ENCODE results near the gene GATA1. TPM values are rescaled to one million over a fixed set of nuclear protein-coding genes. Genes with fewer than 3 reads are reported as not detected.

GATA1 gene
- total and polyA plus RNA-seq, 2 donors = 0.14 to 0.57 TPM

DNA sequence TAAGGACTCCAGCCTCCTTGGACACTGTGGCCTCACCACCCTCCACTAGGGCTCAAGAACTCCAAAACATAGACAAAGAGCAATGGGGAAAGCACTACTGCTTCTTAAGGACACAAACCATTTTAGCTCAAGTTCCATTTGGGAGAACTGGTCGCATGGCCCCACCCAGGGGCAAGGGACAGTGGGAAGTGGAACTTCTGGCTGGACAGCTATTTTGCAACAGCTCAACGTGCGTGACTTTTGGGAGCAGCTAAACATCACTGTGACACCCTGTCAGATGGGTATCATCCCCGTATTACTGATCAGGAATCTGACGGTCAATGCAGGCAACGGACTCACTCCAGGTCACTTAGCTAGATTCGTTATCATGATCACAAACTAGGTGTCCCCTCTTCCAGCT is 33.9 kb upstream of the GATA1 start:
- 93% methylated on average over 7 of the region's 7 CpGs for WGBS
- H3K4me3 ChIP-seq (ENCODE audit: low read length in 2 of 2) = no peak overlapping the region
- no peak overlapping the region for H3K27ac ChIP-seq (ENCODE audit: low read depth in 1 of 2, low read length in 1 of 2)
- H3K27me3 ChIP-seq (ENCODE audit: control insufficient read depth in 2 of 2, insufficient read depth in 1 of 2, low read length in 1 of 2) = no peaks in the 10 kb centered on the region
- no peaks in the 10 kb centered on the region for H3K9me3 ChIP-seq (ENCODE audit: control insufficient read depth in 2 of 2, insufficient read depth in 1 of 2, low read length in 1 of 2)
- H3K4me1 ChIP-seq (ENCODE audit: control insufficient read depth in 2 of 2, insufficient read depth in 2 of 2, low read length in 2 of 2) = no peaks in the 10 kb centered on the region
- no peak for DNase-seq (ENCODE audit: low read depth in 6 of 9, low spot score in 9 of 9)
- H3K36me3 ChIP-seq (ENCODE audit: control insufficient read depth in 2 of 2, insufficient read depth in 2 of 2, low read length in 1 of 2) = no peaks in the 10 kb centered on the region

DNA sequence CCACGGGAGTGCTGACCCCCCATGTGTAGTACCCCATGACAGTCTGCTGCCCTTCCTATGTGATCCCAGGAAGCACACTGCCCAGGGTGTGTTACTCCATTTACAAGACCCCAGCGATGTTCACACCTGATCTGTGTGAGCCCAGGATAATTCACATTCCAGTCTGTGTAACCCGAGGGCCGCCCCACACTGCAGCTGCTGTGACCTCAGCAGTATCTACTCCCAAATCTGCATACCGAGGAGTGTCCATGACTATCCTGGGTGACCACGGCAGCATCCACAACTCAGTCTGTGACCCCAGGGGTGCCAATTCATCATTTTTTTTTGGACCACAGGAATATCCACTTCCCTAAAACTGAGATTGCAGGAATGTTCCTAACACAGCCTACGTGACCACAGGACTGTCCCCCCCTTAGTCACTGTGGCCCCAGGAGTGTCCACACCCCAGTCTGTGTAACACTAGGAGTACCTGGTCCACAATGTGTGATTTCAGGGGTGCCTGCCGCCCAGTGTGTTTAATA is 32.6 kb upstream of the GATA1 start:
- WGBS = 91% methylated on average over 8 of the region's 8 CpGs
- no peak overlapping the region for H3K4me3 ChIP-seq (ENCODE audit: low read length in 2 of 2)
- H3K27ac ChIP-seq (ENCODE audit: low read depth in 1 of 2, low read length in 1 of 2) = no peak overlapping the region
- H3K4me1 ChIP-seq (ENCODE audit: control insufficient read depth in 2 of 2, insufficient read depth in 2 of 2, low read length in 2 of 2) = no peaks in the 10 kb centered on the region
- H3K9me3 ChIP-seq (ENCODE audit: control insufficient read depth in 2 of 2, insufficient read depth in 1 of 2, low read length in 1 of 2) = no peaks in the 10 kb centered on the region
- no peak for DNase-seq (ENCODE audit: low read depth in 6 of 9, low spot score in 9 of 9)
- no peaks in the 10 kb centered on the region for H3K27me3 ChIP-seq (ENCODE audit: control insufficient read depth in 2 of 2, insufficient read depth in 1 of 2, low read length in 1 of 2)
- H3K36me3 ChIP-seq (ENCODE audit: control insufficient read depth in 2 of 2, insufficient read depth in 2 of 2, low read length in 1 of 2) = no peaks in the 10 kb centered on the region

DNA sequence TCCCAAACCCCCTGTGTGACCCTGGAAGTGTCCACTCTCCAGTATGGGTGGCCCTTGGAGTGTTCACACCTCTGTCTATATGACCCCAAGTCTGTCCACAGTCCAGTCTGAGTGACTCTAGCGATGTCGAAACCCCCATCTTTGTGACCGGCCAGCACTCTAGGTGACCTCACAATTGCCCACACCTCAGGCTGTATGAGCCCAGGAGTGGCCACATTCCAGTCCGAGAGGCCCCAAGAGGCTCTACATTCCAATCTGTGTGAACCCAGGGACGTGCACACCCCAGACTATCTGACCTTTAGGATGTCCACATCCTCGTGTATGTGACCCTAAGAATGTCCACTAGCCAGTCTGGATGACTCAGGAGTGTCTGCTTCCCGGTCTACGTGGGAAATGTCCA is 32.2 kb upstream of the GATA1 start:
- 94% methylated on average over 8 of the region's 8 CpGs for WGBS
- no peaks in the 10 kb centered on the region for H3K4me1 ChIP-seq (ENCODE audit: control insufficient read depth in 2 of 2, insufficient read depth in 2 of 2, low read length in 2 of 2)

GRCh38 chrX:48761674-48762471 is 24.5 kb upstream of the GATA1 start, which contains the start of gene GLOD5:
Gene GLOD5, plus strand, starts transcription at chrX:48761747. Its CDS starts 44 bp downstream, at chrX:48761791.
- Histone ChIP-seq H3K27me3 (ENCODE audit: control insufficient read depth in 2 of 2, insufficient read depth in 1 of 2, low read length in 1 of 2) (no peaks in the 10 kb centered on the region), H3K4me3 (ENCODE audit: low read length in 2 of 2) (no peak within 1 kb of the TSS), H3K9me3 (ENCODE audit: control insufficient read depth in 2 of 2, insufficient read depth in 1 of 2, low read length in 1 of 2) (no peaks in the 10 kb centered on the region), H3K36me3 (ENCODE audit: control insufficient read depth in 2 of 2, insufficient read depth in 2 of 2, low read length in 1 of 2) (no peaks in the 10 kb centered on the region), H3K4me1 (ENCODE audit: control insufficient read depth in 2 of 2, insufficient read depth in 2 of 2, low read length in 2 of 2) (peaks cover 0 to 4% of the 10 kb centered on the region in 2 donors), H3K27ac (ENCODE audit: low read depth in 1 of 2, low read length in 1 of 2) (no peak within 1 kb of the TSS)
- 82% methylated on average over 12 of the region's 12 CpGs for WGBS
- DNase-seq (ENCODE audit: low read depth in 6 of 9, low spot score in 9 of 9) = peak in 5 of 9 donors; percentile 0 to 47 (median 7)

More for the DNA sequence above, 32.2 kb upstream of the GATA1 start:
- no peaks in the 10 kb centered on the region for H3K9me3 ChIP-seq (ENCODE audit: control insufficient read depth in 2 of 2, insufficient read depth in 1 of 2, low read length in 1 of 2)
- H3K27ac ChIP-seq (ENCODE audit: low read depth in 1 of 2, low read length in 1 of 2) = no peak overlapping the region
- no peaks in the 10 kb centered on the region for H3K36me3 ChIP-seq (ENCODE audit: control insufficient read depth in 2 of 2, insufficient read depth in 2 of 2, low read length in 1 of 2)
- no peak overlapping the region for H3K4me3 ChIP-seq (ENCODE audit: low read length in 2 of 2)
- no peaks in the 10 kb centered on the region for H3K27me3 ChIP-seq (ENCODE audit: control insufficient read depth in 2 of 2, insufficient read depth in 1 of 2, low read length in 1 of 2)
- no peak for DNase-seq (ENCODE audit: low read depth in 6 of 9, low spot score in 9 of 9)

DNA sequence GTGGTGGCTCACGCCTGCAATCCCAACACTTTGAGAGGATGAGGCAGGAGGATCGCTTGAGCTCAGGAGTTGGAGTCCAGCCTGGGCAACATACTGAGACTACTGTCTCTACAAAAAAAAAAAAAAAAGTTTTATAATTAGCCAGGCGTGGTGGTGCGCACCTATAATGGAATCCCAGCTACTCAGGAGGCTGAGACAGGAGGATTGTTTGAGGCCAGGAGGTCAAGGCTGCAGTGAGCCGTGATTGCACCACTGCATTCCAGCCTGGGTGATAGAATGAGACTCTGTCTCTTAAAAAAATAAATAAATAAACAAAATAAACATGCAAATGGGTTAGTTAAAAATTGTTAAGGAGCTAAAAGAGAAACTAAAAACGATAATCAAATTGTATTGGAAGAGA is 17.2 kb upstream of the GATA1 start:
- H3K36me3 ChIP-seq (ENCODE audit: control insufficient read depth in 2 of 2, insufficient read depth in 2 of 2, low read length in 1 of 2) = no peaks in the 10 kb centered on the region
- no peak overlapping the region for H3K4me3 ChIP-seq (ENCODE audit: low read length in 2 of 2)
- 92% methylated on average over 6 of the region's 6 CpGs for whole genome bisulfite sequencing
- H3K4me1 ChIP-seq (ENCODE audit: control insufficient read depth in 2 of 2, insufficient read depth in 2 of 2, low read length in 2 of 2) = no peaks in the 10 kb centered on the region
- H3K27ac ChIP-seq (ENCODE audit: low read depth in 1 of 2, low read length in 1 of 2) = no peak overlapping the region
- H3K27me3 ChIP-seq (ENCODE audit: control insufficient read depth in 2 of 2, insufficient read depth in 1 of 2, low read length in 1 of 2) = no peaks in the 10 kb centered on the region
- no peak for DNase-seq (ENCODE audit: low read depth in 6 of 9, low spot score in 9 of 9)
- no peaks in the 10 kb centered on the region for H3K9me3 ChIP-seq (ENCODE audit: control insufficient read depth in 2 of 2, insufficient read depth in 1 of 2, low read length in 1 of 2)

DNA sequence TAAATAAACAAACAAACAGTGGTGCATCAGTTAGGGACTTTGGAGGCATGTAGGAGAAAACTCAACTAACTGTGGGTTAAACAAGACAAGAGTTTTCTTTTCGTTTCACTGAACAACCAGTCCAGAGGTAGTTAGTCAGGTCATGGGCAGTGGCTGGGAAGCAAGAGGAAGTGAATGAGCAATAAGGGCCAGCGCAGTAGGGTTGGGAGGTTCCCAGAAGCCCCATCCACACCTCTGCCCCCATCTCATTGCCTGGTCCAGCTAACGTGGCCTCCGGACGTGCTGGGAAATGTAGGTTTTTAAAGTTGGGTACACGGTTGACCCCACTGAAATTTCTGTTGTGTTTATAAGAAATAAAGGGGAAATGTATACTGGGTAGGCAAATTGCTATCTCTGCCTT is 16.1 kb upstream of the GATA1 start:
- WGBS = 91% methylated on average over 6 of the region's 6 CpGs
- no peaks in the 10 kb centered on the region for H3K4me1 ChIP-seq (ENCODE audit: control insufficient read depth in 2 of 2, insufficient read depth in 2 of 2, low read length in 2 of 2)
- DNase-seq (ENCODE audit: low read depth in 6 of 9, low spot score in 9 of 9) = no peak
- no peaks in the 10 kb centered on the region for H3K9me3 ChIP-seq (ENCODE audit: control insufficient read depth in 2 of 2, insufficient read depth in 1 of 2, low read length in 1 of 2)
- no peak overlapping the region for H3K4me3 ChIP-seq (ENCODE audit: low read length in 2 of 2)
- H3K36me3 ChIP-seq (ENCODE audit: control insufficient read depth in 2 of 2, insufficient read depth in 2 of 2, low read length in 1 of 2) = no peaks in the 10 kb centered on the region
- H3K27ac ChIP-seq (ENCODE audit: low read depth in 1 of 2, low read length in 1 of 2) = no peak overlapping the region
- H3K27me3 ChIP-seq (ENCODE audit: control insufficient read depth in 2 of 2, insufficient read depth in 1 of 2, low read length in 1 of 2) = no peaks in the 10 kb centered on the region

DNA sequence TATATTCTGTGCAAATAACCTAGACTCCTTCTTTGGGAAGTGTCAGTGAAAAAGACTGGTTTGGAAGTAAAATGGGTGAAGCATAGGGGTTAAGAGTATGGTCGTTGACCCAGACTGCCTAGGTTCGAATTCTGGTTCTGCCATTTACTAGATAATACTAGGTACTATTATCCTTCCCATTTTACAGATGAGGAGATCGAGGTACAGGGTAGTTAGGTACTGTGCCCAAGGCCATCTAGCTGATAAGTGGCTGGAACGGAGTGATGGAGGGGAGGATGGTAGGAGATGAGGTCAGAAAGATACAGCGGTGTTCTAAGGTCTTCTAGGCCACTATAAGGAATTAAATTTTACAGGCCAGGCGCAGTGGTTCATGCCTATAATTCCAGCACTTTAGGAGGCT is 13.8 kb upstream of the GATA1 start:
- WGBS = 94% methylated on average over 6 of the region's 6 CpGs
- DNase-seq (ENCODE audit: low read depth in 6 of 9, low spot score in 9 of 9) = no peak
- Histone ChIP-seq H3K9me3 (ENCODE audit: control insufficient read depth in 2 of 2, insufficient read depth in 1 of 2, low read length in 1 of 2) (no peaks in the 10 kb centered on the region), H3K27me3 (ENCODE audit: control insufficient read depth in 2 of 2, insufficient read depth in 1 of 2, low read length in 1 of 2) (no peaks in the 10 kb centered on the region), H3K4me1 (ENCODE audit: control insufficient read depth in 2 of 2, insufficient read depth in 2 of 2, low read length in 2 of 2) (no peaks in the 10 kb centered on the region), H3K36me3 (ENCODE audit: control insufficient read depth in 2 of 2, insufficient read depth in 2 of 2, low read length in 1 of 2) (no peaks in the 10 kb centered on the region), H3K4me3 (ENCODE audit: low read length in 2 of 2) (no peak overlapping the region), H3K27ac (ENCODE audit: low read depth in 1 of 2, low read length in 1 of 2) (no peak overlapping the region)

GRCh38 chrX:48776818-48777439 is 9.5 kb upstream of the GATA1 start:
- H3K27me3 ChIP-seq (ENCODE audit: control insufficient read depth in 2 of 2, insufficient read depth in 1 of 2, low read length in 1 of 2) = no peaks in the 10 kb centered on the region
- 96% methylated on average over 13 of the region's 13 CpGs for WGBS

DNA sequence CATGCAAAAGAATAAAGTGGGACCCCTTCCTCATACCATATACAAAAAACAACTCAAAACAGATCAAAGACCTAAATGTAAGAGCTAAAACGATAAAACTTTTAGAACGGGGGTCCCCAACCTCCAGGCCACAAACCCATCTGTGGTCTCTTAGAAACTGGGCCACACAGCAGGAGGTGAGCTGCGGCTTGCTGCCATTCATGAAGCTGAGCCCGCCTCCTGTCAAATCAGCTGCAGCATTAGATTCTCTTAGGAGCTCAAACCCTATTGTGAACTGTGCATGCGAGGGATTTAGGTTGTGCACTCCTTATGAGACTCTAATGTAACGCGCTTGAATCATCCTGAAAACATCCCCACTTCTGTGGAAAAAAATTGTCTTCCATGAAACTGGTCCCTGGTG is 7.0 kb upstream of the GATA1 start:
- H3K27ac ChIP-seq (ENCODE audit: low read depth in 1 of 2, low read length in 1 of 2) = no peak overlapping the region
- H3K9me3 ChIP-seq (ENCODE audit: control insufficient read depth in 2 of 2, insufficient read depth in 1 of 2, low read length in 1 of 2) = no peaks in the 10 kb centered on the region
- DNase-seq (ENCODE audit: low read depth in 6 of 9, low spot score in 9 of 9) = no peak
- no peak overlapping the region for H3K4me3 ChIP-seq (ENCODE audit: low read length in 2 of 2)
- no peaks in the 10 kb centered on the region for H3K4me1 ChIP-seq (ENCODE audit: control insufficient read depth in 2 of 2, insufficient read depth in 2 of 2, low read length in 2 of 2)
- H3K36me3 ChIP-seq (ENCODE audit: control insufficient read depth in 2 of 2, insufficient read depth in 2 of 2, low read length in 1 of 2) = no peaks in the 10 kb centered on the region
- H3K27me3 ChIP-seq (ENCODE audit: control insufficient read depth in 2 of 2, insufficient read depth in 1 of 2, low read length in 1 of 2) = no peaks in the 10 kb centered on the region
- WGBS = 96% methylated on average over 7 of the region's 7 CpGs

More at GRCh38 chrX:48776818-48777439, 9.5 kb upstream of the GATA1 start:
- H3K36me3 ChIP-seq (ENCODE audit: control insufficient read depth in 2 of 2, insufficient read depth in 2 of 2, low read length in 1 of 2) = no peaks in the 10 kb centered on the region
- H3K4me3 ChIP-seq (ENCODE audit: low read length in 2 of 2) = no peak overlapping the region
- no peak overlapping the region for H3K27ac ChIP-seq (ENCODE audit: low read depth in 1 of 2, low read length in 1 of 2)
- H3K9me3 ChIP-seq (ENCODE audit: control insufficient read depth in 2 of 2, insufficient read depth in 1 of 2, low read length in 1 of 2) = no peaks in the 10 kb centered on the region
- no peak for DNase-seq (ENCODE audit: low read depth in 6 of 9, low spot score in 9 of 9)
- H3K4me1 ChIP-seq (ENCODE audit: control insufficient read depth in 2 of 2, insufficient read depth in 2 of 2, low read length in 2 of 2) = no peaks in the 10 kb centered on the region

All from thymus (tissue), 11 donors.